Measurements from ENCODE around the gene EDARADD.
A peak's percentile ranks its signal among the peaks of the same experiment; 100 is the strongest.
"Not testable (repeated sequence)": the region's sequence is repeated elsewhere in the genome, so short reads cannot be mapped to it uniquely, and the experiment has no call there.

The EDARADD gene

GRCh38 chr1:236354330-236355147, 39.5 kb upstream of the EDARADD start:
- no peak for TF ChIP-seq CTCF (IDR thresholded peaks at IDR 0.05; ENCODE audit: low read length, missing control alignments)
- peak; percentile 81 for DNase-seq (ENCODE audit: low read depth)
- no peak overlapping the region for H3K4me3 ChIP-seq (replicated peaks; ENCODE audit: low read depth, low read length)

- DNase-seq (ENCODE audit: low read depth) = no peak
- H3K4me3 ChIP-seq (replicated peaks; ENCODE audit: low read depth, low read length) = no peak overlapping the region
- no peak for TF ChIP-seq CTCF (IDR thresholded peaks at IDR 0.05; ENCODE audit: low read length, missing control alignments)
Observed at GRCh38 chr1:236356141-236356540, 37.9 kb upstream of the EDARADD start.

- no peak overlapping the region for H3K4me3 ChIP-seq (replicated peaks; ENCODE audit: low read depth, low read length)
- TF ChIP-seq CTCF (IDR thresholded peaks at IDR 0.05; ENCODE audit: low read length, missing control alignments) = no peak
- no peak for DNase-seq (ENCODE audit: low read depth)
Observed at GRCh38 chr1:236361909-236362590, 32.0 kb upstream of the EDARADD start.

GRCh38 chr1:236363237-236363636, 30.8 kb upstream of the EDARADD start:
- no peak overlapping the region for H3K4me3 ChIP-seq (replicated peaks; ENCODE audit: low read depth, low read length)
- DNase-seq (ENCODE audit: low read depth) = no peak
- TF ChIP-seq CTCF (IDR thresholded peaks at IDR 0.05; ENCODE audit: low read length, missing control alignments) = no peak

- TF ChIP-seq CTCF (IDR thresholded peaks at IDR 0.05; ENCODE audit: low read length, missing control alignments) = no peak
- H3K4me3 ChIP-seq (replicated peaks; ENCODE audit: low read depth, low read length) = no peak overlapping the region
- no peak for DNase-seq (ENCODE audit: low read depth)
Observed at GRCh38 chr1:236365999-236366570, 28.0 kb upstream of the EDARADD start.

GRCh38 chr1:236366681-236367080, 27.4 kb upstream of the EDARADD start:
- H3K4me3 ChIP-seq (replicated peaks; ENCODE audit: low read depth, low read length); DNase-seq (ENCODE audit: low read depth): not testable (repeated sequence)

GRCh38 chr1:236370420-236370819, 23.7 kb upstream of the EDARADD start:
- H3K4me3 ChIP-seq (replicated peaks; ENCODE audit: low read depth, low read length) = no peak overlapping the region
- no peak for TF ChIP-seq CTCF (IDR thresholded peaks at IDR 0.05; ENCODE audit: low read length, missing control alignments)
- DNase-seq (ENCODE audit: low read depth) = no peak
